ENCODE data around the gene DNM2.

- no peak for TF ChIP-seq CTCF (conservative IDR thresholded peaks at IDR 0.05 in 1 of 2, IDR thresholded peaks at IDR 0.05 in 1 of 2; ENCODE audit: low read depth in 1 of 2, low read length in 2 of 2)
- no peak for TF ChIP-seq EZH2 (IDR thresholded peaks at IDR 0.05; ENCODE audit: low read length, missing control alignments)
Observed at GRCh38 chr19:10719466-10719961, 1.6 kb downstream of the DNM2 start.

Measured in fibroblast of lung (primary cell).